Activated CD4-positive, alpha-beta T cell treated with anti-CD3 and anti-CD28 coated beads, Interleukin-2, amount 50 U/mL, for 4 hours (primary cell): ENCODE measurements around the gene CCL15.
"Not testable (repeated sequence)": the region's sequence is repeated elsewhere in the genome, so short reads cannot be mapped to it uniquely, and the experiment has no call there.

Experiments used
- DNase-seq, 2 experiments: peaks; one replicate each; pipeline ENCODE4 v3.0.0-alpha.2; 2020

Gene CCL15, protein sequence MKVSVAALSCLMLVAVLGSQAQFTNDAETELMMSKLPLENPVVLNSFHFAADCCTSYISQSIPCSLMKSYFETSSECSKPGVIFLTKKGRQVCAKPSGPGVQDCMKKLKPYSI

DNA sequence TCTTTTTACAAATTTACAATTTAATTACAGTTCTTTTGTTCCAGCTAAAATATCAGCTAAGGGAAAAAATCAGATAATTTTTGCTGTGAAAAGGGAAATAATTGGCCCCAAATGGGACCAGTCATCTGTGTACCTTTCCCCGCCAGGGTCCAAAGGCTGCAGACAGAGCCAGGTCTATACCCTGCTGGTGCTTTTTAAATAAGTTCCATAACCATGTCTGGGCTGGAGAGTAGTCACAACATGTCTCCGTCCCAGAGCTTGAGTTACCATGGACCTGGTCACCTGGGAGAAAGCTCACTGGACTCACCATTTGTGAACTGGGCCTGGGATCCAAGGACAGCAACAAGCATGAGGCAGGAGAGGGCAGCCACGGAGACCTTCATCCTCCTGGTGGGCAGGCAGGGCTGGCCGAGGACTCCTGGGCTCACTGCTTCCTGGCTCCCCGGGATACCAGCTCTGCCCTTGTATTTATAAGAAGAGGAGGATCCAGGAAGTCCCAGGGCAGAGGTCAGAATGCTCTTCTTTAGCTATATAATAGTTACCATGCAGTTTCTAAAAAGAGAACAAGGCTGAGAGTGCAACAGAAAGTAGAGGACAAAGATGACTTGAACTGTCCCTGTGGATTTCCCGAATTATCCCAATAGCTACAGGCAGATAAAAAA is at the start of gene CCL15:
Gene CCL15 (minus strand): TSS at position 444 of the 662 bp plus-strand sequence. CDS start 61 bp downstream, at position 383.
- DNase-seq, result no peak

GRCh38 chr17:36049643-36050042 is 48.3 kb upstream of the CCL15 start:
- DNase-seq, result no peak

DNA sequence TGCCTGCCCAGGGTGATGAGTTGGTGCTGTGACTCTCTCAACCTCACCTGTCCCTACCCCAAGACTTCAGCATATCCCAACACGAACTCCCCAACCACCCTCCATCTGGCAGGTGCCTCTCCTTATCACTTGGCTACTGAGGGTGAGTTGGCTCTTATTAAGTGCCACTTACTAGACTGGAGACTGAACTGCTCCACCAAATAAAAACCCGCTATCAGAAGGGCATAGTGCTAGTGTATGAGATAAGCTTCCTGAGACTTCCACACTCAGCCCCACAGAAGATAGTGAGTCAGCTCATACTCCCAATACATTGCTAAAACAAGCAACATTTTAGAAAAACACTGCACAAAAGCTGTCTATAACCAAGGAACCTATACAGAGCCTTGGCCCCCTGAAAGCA is 46.7 kb upstream of the CCL15 start:
- DNase-seq, result no peak

GRCh38 chr17:36036235-36036634 is 34.9 kb upstream of the CCL15 start:
- DNase-seq, result no peak

- DNase-seq, result no peak
These were observed 32.8 kb upstream of the CCL15 start for GRCh38 chr17:36034127-36034526.

DNA sequence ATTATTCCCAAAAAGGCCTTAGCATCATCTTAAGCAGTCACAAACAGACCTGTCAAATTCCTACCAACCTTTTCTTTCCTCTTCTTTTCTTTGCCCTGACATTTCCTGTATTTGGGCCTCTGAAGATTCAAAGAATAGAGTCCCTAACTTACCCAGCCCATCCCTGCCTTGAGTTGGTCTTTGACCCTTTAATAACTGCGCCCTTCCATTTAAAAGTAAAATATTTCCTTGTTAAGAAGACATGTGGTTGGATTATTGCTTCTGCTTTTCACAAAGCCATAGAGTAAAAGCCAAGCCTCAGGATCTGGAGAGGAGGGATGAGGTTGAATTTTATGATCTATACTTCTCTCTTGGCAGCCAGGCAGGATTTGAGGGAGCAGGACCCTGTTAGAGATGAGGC is 29.6 kb upstream of the CCL15 start:
- no peak for DNase-seq

GRCh38 chr17:36027761-36028160 is 26.4 kb upstream of the CCL15 start:
- no peak for DNase-seq

- no peak for DNase-seq
These were observed 22.9 kb upstream of the CCL15 start for GRCh38 chr17:36024106-36024869.

DNA sequence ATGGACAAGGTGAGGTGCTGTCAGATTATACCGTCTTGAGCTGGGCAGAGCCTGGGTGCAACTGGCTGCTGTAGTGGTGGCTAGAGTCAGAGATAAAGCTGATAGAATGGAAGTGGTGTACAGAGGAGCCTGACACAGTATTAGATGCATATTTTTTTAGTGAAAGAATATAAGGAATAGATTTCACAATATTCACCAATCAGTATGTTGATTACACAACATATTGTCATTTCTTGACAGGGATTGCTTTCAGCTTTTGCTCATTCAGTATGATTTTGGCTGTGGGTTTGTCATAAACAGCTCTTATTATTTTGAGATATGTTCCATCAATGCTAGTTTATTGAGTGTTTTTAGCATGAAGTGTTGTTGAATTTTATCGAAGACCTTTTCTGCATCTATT is 18.1 kb upstream of the CCL15 start:
- DNase-seq, result no peak

DNA sequence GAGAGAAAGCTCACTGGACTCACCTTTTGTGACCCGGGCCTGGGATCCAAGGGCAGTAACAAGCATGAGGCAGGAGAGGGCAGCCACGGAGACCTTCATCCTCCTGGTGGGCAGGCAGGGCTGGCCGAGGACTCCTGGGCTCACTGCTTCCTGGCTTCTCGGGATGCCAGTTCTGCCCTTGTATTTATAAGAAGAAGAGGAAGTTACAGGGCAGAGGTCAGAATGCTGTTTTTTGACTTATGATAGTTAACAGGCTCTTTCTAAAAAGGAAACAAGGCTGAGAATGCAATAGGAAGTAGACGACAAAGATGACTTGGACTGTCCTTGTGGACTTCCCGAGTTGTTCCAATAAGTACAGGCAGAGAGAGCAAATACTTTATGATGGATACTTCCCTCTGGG is 16.4 kb upstream of the CCL15 start, which contains the start of gene CCL23:
Gene CCL23 (minus strand): TSS at position 174 of the 400 bp plus-strand sequence. CDS start 75 bp downstream, at position 99.
- no peak for DNase-seq

DNA sequence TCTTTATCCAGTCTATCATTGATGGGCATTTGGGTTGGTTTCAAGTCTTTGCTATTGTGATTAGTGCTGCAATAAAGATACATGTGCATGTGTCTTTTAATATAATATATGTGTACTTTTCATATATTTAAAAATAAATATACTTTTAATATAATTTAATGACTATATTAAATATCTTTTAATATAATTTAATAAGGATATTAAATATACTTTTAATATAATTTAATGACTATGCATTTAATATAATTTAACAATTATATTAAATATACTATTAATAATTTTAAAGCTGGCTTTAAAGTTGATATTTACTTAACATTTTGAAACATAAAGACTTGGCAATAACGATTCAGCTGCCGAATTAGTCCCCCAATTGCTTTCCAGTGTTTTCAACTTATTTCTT is 15.2 kb upstream of the CCL15 start:
- DNase-seq, result no peak

- not testable (repeated sequence) for DNase-seq
These were observed 14.5 kb upstream of the CCL15 start for GRCh38 chr17:36015895-36016294.

DNA sequence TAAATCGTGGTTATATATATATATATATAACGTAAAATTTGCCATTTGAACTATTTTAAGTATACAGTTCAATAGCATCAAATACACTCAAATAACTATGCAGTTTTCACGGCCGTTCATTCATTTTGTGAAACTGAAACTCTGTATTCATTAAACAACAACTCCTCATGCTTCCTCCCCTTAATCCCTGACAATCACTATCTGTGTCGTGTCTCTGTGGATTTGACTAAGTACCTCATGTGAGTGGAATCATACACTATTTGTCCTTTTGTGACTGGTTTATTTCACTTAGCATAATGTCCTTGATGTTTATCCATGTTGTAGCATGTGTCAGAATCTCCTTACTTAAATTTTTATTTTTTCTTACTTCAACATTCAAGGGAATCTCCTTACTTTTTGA is 13.6 kb upstream of the CCL15 start:
- no peak for DNase-seq

DNA sequence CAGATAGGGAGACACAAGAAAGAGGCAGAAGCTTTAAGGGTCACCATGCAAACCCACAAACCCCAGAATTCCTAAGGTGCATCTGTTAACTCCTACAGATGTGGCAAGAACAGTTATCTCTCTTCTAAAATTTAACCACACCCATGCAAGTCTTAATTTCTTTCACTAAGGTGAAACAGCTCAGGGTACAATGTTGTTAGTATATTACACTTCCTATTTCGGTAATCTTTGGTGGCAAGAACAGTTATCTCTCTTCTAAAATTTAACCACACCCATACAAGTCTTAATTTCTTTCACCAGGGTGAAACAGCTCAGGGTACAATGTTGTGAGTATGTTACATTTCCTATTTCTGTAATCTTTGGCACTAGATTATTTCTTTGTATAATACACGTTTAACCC is 9.8 kb upstream of the CCL15 start:
- DNase-seq, result no peak

GRCh38 chr17:36008998-36009665 is 7.8 kb upstream of the CCL15 start:
- DNase-seq, result no peak

GRCh38 chr17:36004594-36005108 is 3.3 kb upstream of the CCL15 start:
- DNase-seq, result no peak

DNA sequence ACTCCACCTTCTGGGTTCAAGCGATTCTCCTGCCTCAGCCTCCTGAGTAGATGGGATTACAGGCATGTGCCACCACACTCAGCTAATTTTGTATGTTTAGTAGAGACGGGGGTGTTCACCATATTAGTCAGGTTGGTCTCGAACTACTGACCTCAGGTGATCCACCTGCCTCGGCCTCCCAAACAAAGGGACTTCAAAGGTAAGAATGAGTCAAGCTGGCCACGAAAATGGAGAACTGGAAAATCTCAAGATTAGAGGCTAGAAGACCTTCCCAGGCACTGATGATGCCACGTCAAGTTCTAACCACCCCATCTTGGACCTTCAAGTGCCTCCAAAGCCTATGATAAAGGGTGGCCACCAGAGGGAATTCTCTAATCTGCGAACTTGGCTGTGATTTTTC is 1.3 kb upstream of the CCL15 start:
- DNase-seq, result no peak

DNA sequence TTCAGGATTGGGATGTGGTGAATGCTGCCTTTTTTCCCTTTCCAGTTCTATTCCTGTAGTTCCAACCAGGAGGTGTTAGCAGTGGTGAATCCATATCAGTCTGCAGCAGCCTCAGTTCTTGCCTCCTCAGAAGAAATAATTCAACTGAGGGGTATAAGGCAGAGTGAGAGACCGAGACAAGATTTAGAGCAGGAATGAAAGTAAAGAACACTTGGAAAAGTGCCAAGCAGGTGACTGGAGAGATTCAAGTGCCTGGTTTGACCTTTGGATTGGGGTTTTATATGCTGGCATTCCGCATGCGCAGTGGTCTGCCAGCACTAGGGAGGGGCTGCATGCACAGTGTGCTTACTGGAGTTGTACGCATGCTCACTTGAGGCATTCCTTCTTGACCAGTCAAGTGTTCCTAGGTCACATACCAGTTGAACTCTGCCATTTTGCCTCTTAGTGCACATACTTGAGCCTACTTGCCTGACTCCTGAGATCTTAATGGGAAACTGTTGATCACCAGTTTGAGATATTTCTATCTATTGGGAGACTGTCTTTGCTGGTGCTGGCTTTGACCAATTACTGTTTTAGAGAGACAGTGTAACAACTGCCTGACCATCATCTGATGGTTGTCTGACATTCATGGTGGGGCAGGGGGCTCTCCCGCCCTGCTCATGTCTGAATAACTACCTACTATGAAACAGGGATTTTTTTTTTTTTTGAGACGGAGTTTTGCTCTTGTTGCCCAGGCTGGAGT is 680 bp upstream of the CCL15 start:
- no peak for DNase-seq

DNA sequence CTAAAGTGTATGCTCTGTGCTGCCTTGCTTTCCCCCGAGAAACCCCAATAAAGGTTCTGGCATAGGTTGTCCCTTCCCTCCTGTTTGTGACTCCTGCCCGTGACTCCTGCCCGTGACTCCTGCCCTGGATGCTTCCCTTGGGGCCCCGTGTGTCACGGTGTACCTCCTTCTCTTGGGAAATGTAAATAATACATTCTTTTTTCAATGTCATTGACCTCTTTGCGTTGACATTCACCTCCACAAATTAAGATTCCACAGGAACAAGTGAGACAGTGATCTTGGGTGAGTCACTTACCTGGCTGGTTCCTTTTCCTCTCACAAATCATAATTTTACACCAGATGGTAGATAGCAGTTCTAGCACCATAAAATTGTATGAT is 632 bp downstream of the CCL15 start:
- DNase-seq, result no peak

GRCh38 chr17:35998756-35999155 is 2.6 kb downstream of the CCL15 start:
- DNase-seq, result no peak

DNA sequence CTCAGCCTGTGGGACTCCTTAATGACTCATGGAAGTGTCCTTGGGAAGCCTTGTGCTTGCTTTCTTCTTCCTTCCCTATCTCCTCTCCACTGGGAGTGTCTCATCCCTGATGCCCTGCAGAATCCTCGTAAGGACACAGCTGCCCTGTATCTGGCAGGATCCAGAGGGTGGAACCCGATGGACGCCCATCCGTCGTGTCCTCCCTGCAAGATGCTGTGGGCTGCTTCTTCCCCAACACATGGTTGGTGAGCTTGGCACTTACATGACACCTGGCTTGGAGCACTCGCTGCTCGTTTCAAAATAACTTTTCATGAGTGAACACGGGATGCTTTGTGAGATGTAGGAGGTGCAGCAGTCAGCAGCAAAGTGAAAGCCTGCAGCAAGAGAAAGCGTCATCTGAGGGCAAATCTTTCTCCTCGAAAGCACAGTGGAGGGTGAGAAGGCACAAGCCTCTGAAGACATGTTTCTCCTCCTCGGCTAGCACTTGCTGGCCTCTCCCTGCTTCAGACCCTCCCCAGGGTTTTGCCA is 3.3 kb downstream of the CCL15 start:
- no peak for DNase-seq

DNA sequence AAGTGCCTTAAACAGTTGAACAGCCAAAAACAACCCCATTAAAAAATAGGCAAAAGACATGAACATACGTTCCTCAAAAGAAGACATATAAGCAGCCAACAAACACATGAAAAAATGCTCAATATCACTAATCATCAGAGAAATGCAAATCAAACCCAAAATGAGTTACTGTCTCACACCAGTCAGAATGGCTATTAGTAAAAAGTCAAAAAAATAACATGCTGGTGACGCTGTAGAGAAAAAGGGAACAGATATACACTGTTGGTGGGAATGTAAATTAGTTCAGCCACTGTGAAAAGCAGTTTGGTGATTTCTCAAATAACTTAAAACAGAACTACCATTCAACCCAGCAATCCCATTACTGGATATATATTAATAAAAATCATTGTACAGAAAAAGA is 6.0 kb downstream of the CCL15 start:
- DNase-seq, result not testable (repeated sequence)
